Adrenal gland (tissue), 5 donors: ENCODE measurements around the gene SLC22A5.

Source experiments
- POLR2A ChIP-seq, 2 donors: fragments of 450-650 bp; IDR thresholded peaks; one replicate each; pipeline ENCODE4 v1.6.1; 2017; ENCODE audit warnings: antibody characterized with exemption in 2 of 2, mild to moderate bottlenecking in 2 of 2, moderate library complexity in 1 of 2
- TF ChIP-seq, protein P1 (sequence below), 6 experiments: fragments of 450-650 bp in 4 of 6; fragments of 200-600 bp in 2 of 6; sonication (generic) in 1 of 6; IDR thresholded peaks; 1 replicate in 5 of 6; 2 replicates in 1 of 6; pipeline versions ENCODE4 v1.5.1 to v1.8.0; 2016 to 2021; ENCODE audit warnings: antibody characterized with exemption in 6 of 6, mild to moderate bottlenecking in 2 of 6, moderate library complexity in 1 of 6
- donor health status: DM: no; HTN: no; CAD: no.

DNA sequence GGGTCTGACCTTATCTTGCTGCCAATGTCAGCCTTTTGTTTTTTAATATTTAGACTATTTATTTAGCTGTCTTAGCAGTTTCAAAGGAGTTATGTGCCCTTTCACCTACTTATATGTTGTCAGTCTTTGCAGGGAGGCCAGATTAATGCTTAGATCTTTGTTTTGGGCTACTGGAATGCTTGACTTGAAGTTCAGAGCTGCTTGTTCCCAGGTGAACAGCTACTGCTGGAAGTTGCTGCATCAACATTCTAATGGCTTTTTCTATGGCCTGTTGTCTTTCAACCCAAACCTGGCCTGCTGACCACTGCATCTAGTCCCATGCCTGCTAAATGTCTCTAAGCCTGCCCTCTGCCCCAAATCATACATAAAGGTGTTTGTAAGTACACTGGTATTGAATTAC, 3.0 kb downstream of the SLC22A5 start:
- TF ChIP-seq POLR2A (IDR thresholded peaks at IDR 0.05): no peak
- TF ChIP-seq, protein P1, sequence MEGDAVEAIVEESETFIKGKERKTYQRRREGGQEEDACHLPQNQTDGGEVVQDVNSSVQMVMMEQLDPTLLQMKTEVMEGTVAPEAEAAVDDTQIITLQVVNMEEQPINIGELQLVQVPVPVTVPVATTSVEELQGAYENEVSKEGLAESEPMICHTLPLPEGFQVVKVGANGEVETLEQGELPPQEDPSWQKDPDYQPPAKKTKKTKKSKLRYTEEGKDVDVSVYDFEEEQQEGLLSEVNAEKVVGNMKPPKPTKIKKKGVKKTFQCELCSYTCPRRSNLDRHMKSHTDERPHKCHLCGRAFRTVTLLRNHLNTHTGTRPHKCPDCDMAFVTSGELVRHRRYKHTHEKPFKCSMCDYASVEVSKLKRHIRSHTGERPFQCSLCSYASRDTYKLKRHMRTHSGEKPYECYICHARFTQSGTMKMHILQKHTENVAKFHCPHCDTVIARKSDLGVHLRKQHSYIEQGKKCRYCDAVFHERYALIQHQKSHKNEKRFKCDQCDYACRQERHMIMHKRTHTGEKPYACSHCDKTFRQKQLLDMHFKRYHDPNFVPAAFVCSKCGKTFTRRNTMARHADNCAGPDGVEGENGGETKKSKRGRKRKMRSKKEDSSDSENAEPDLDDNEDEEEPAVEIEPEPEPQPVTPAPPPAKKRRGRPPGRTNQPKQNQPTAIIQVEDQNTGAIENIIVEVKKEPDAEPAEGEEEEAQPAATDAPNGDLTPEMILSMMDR (IDR thresholded peaks at IDR 0.05): no peak
